ENCODE measurements around the gene OR5AU1.

DNA sequence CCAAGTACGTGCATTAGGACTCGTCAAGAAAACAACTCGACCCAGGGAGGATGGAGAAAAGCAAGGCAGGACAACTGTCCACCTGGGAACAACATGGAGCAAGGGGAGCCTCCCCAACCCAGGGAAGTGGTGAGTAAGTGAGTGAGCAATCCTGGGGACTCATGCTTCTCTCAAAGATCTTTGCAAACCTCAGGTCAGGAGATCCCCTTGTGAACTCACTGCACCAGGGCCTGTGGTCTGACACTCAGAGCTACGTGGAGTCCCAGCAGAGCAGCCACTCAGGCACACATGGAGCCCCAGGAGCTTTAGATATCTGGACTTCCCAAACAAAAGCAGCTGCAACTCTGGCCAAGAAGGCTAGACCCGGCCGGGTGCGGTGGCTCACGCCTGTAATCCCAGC lies 12.2 kb upstream of the OR5AU1 start:
- no peak for TF ChIP-seq POLR2AphosphoS5 (IDR thresholded peaks at IDR 0.05)
- TF ChIP-seq, protein P1, sequence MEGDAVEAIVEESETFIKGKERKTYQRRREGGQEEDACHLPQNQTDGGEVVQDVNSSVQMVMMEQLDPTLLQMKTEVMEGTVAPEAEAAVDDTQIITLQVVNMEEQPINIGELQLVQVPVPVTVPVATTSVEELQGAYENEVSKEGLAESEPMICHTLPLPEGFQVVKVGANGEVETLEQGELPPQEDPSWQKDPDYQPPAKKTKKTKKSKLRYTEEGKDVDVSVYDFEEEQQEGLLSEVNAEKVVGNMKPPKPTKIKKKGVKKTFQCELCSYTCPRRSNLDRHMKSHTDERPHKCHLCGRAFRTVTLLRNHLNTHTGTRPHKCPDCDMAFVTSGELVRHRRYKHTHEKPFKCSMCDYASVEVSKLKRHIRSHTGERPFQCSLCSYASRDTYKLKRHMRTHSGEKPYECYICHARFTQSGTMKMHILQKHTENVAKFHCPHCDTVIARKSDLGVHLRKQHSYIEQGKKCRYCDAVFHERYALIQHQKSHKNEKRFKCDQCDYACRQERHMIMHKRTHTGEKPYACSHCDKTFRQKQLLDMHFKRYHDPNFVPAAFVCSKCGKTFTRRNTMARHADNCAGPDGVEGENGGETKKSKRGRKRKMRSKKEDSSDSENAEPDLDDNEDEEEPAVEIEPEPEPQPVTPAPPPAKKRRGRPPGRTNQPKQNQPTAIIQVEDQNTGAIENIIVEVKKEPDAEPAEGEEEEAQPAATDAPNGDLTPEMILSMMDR (IDR thresholded peaks at IDR 0.05): no peak
